GM10266 (cell line): ENCODE measurements around the gene CTXN3.

Source experiments
- DNase-seq: peaks from one replicate; pipeline ENCODE4 v3.0.0; 2012; ENCODE audit errors: extremely low spot score
- CTCF ChIP-seq: IDR thresholded peaks from 2 replicates; pipeline ENCODE4 v1.5.1; 2012; ENCODE audit warnings: mild to moderate bottlenecking, low read depth; ENCODE audit not compliant: control insufficient read depth, insufficient read depth; ENCODE audit errors: missing control alignments

CTXN3 gene

GRCh38 chr5:127621601-127622325 lies 27.1 kb upstream of the CTXN3 start:
- no peak for DNase-seq
- no peak for TF ChIP-seq CTCF

- DNase-seq, result no peak
- no peak for TF ChIP-seq CTCF
These were observed 14.9 kb upstream of the CTXN3 start for GRCh38 chr5:127634007-127634406.

GRCh38 chr5:127639828-127640227 lies 9.1 kb upstream of the CTXN3 start:
- DNase-seq, result no peak
- TF ChIP-seq CTCF, result no peak

GRCh38 chr5:127642949-127643348 lies 5.9 kb upstream of the CTXN3 start:
- no peak for TF ChIP-seq CTCF
- DNase-seq, result no peak

GRCh38 chr5:127643607-127644006 lies 5.3 kb upstream of the CTXN3 start:
- TF ChIP-seq CTCF, result no peak
- no peak for DNase-seq

- DNase-seq, result no peak
- no peak for TF ChIP-seq CTCF
These were observed 3.6 kb upstream of the CTXN3 start for GRCh38 chr5:127645300-127645726.

- TF ChIP-seq CTCF, result no peak
- no peak for DNase-seq
These were observed 1.4 kb upstream of the CTXN3 start for GRCh38 chr5:127647361-127647958.
